Measurements from ENCODE around the gene THRAP3. TPM values are rescaled to one million over a fixed set of nuclear protein-coding genes. Genes with fewer than 3 reads are reported as not detected.

The THRAP3 gene
- total and polyA plus RNA-seq, 2 donors from 2014 or later, result 28.0 to 102 TPM

GRCh38 chr1:36231191-36231590 lies 6.9 kb downstream of the THRAP3 start:
- DNase-seq, result peak in 1 of 5 donors; percentile 36
- TF ChIP-seq CTCF (IDR thresholded peaks at IDR 0.05; ENCODE audit: borderline replicate concordance, extremely low read depth, insufficient read depth), result no peak
- H3K36me3 ChIP-seq (ENCODE audit: control insufficient read depth in 2 of 3, insufficient read depth in 3 of 3, low read length in 3 of 3), result peaks cover 0 to 4% (median 0%) of the 10 kb centered on the region in 3 donors
- no peaks in the 10 kb centered on the region for H3K9me3 ChIP-seq (ENCODE audit: control insufficient read depth in 2 of 3, insufficient read depth in 1 of 3, low read length in 3 of 3)
- no peaks in the 10 kb centered on the region for H3K27me3 ChIP-seq (ENCODE audit: control insufficient read depth, insufficient read depth, low read length)
- H3K4me3 ChIP-seq (ENCODE audit: low read length in 3 of 3), result no peak overlapping the region
- H3K4me1 ChIP-seq (ENCODE audit: control insufficient read depth in 2 of 3, insufficient read depth in 2 of 3, low read depth in 1 of 3, low read length in 3 of 3), result peaks cover 0 to 18% (median 6%) of the 10 kb centered on the region in 3 donors
- no peak overlapping the region for H3K9ac ChIP-seq (ENCODE audit: low read length in 3 of 3)
- no peak for FAIRE-seq
- H3K27ac ChIP-seq (ENCODE audit: low read depth in 2 of 2, low read length in 2 of 2), result peak overlapping the region in 1 of 2 donors; percentile 17
- intact Hi-C loops (cut with DNase I), result no loop called here

GRCh38 chr1:36232212-36233095 lies 8.2 kb downstream of the THRAP3 start:
- intact Hi-C loops (cut with DNase I), result no loop called here
- peaks cover 0 to 19% (median 6%) of the 10 kb centered on the region in 3 donors for H3K4me1 ChIP-seq (ENCODE audit: control insufficient read depth in 2 of 3, insufficient read depth in 2 of 3, low read depth in 1 of 3, low read length in 3 of 3)
- no peaks in the 10 kb centered on the region for H3K9me3 ChIP-seq (ENCODE audit: control insufficient read depth in 2 of 3, insufficient read depth in 1 of 3, low read length in 3 of 3)
- no peak for DNase-seq
- H3K4me3 ChIP-seq (ENCODE audit: low read length in 3 of 3), result no peak overlapping the region
- peak overlapping the region in 1 of 2 donors; percentile 17 for H3K27ac ChIP-seq (ENCODE audit: low read depth in 2 of 2, low read length in 2 of 2)
- FAIRE-seq, result no peak
- peaks cover 0 to 4% (median 0%) of the 10 kb centered on the region in 3 donors for H3K36me3 ChIP-seq (ENCODE audit: control insufficient read depth in 2 of 3, insufficient read depth in 3 of 3, low read length in 3 of 3)
- no peak overlapping the region for H3K9ac ChIP-seq (ENCODE audit: low read length in 3 of 3)
- no peak for TF ChIP-seq CTCF (IDR thresholded peaks at IDR 0.05; ENCODE audit: borderline replicate concordance, extremely low read depth, insufficient read depth)
- H3K27me3 ChIP-seq (ENCODE audit: control insufficient read depth, insufficient read depth, low read length), result no peaks in the 10 kb centered on the region

GRCh38 chr1:36236302-36236701 lies 12.1 kb downstream of the THRAP3 start:
- intact Hi-C loops (cut with DNase I), result no loop called here
- H3K4me3 ChIP-seq (ENCODE audit: low read length in 3 of 3), result no peak overlapping the region
- peaks cover 0 to 2% (median 0%) of the 10 kb centered on the region in 3 donors for H3K36me3 ChIP-seq (ENCODE audit: control insufficient read depth in 2 of 3, insufficient read depth in 3 of 3, low read length in 3 of 3)
- H3K27ac ChIP-seq (ENCODE audit: low read depth in 2 of 2, low read length in 2 of 2), result no peak overlapping the region
- DNase-seq (no peak), FAIRE-seq (no peak)
- H3K9me3 ChIP-seq (ENCODE audit: control insufficient read depth in 2 of 3, insufficient read depth in 1 of 3, low read length in 3 of 3), result no peaks in the 10 kb centered on the region
- H3K4me1 ChIP-seq (ENCODE audit: control insufficient read depth in 2 of 3, insufficient read depth in 2 of 3, low read depth in 1 of 3, low read length in 3 of 3), result peaks cover 2 to 28% (median 10%) of the 10 kb centered on the region in 3 donors
- no peak overlapping the region for H3K9ac ChIP-seq (ENCODE audit: low read length in 3 of 3)
- no peaks in the 10 kb centered on the region for H3K27me3 ChIP-seq (ENCODE audit: control insufficient read depth, insufficient read depth, low read length)
- no peak for TF ChIP-seq CTCF (IDR thresholded peaks at IDR 0.05; ENCODE audit: borderline replicate concordance, extremely low read depth, insufficient read depth)
